Measurements from ENCODE around the gene GLIS2. TPM values are rescaled to one million over a fixed set of nuclear protein-coding genes. Genes with fewer than 3 reads are reported as not detected.
A peak's percentile ranks its signal among the peaks of the same experiment; 100 is the strongest.

GLIS2 gene
- total and polyA plus RNA-seq, 10 of the 15 experiments (the other 5 are each of a cell fraction or from before 2014, with no cell fraction given), result 0.03 to 0.64 (median 0.18) TPM; not detected in 4

GRCh38 chr16:4307215-4308037, 8.4 kb upstream of the GLIS2 start (continued):
- TF ChIP-seq IKZF2 (IDR thresholded peaks at IDR 0.05) (peak in 1 of 2 experiments; percentile 27; a peak in 2 of 4 replicates), ZBED1 (IDR thresholded peaks at IDR 0.05; ENCODE audit: borderline replicate concordance) (peak; percentile 99; the same call in 1 of the 2 replicates), ZZZ3 (IDR thresholded peaks at IDR 0.05; ENCODE audit: control insufficient read depth, insufficient read length, low read depth) (no peak), BCLAF1 (IDR thresholded peaks at IDR 0.05) (no peak), CEBPB (IDR thresholded peaks at IDR 0.05; ENCODE audit: borderline replicate concordance in 1 of 2, low read depth in 2 of 2, low read length in 2 of 2) (no peak), ATF7 (IDR thresholded peaks at IDR 0.05; ENCODE audit: low read depth) (no peak; the same call in 1 of the 2 replicates), POU2F2 (IDR thresholded peaks at IDR 0.05; ENCODE audit: borderline replicate concordance, low read depth, low read length) (no peak), EGR1 (IDR thresholded peaks at IDR 0.05; ENCODE audit: borderline replicate concordance in 1 of 2, low read depth in 2 of 2, low read length in 2 of 2) (peak in 1 of 2 experiments; percentile 87; a peak in 2 of 3 replicates), NRF1 (conservative IDR thresholded peaks at IDR 0.05; ENCODE audit: low read depth, low read length) (no peak), HSF1 (IDR thresholded peaks at IDR 0.05; ENCODE audit: low read depth, low read length) (peak; percentile 28; the same call in 1 of the 2 replicates), EED (IDR thresholded peaks at IDR 0.05; ENCODE audit: low read depth) (0 out of 2 replicates have a peak, but pooled peaks have one; percentile 39), TAF1 (IDR thresholded peaks at IDR 0.05; ENCODE audit: borderline replicate concordance, low read depth, low read length) (peak; percentile 72; the same call in 1 of the 2 replicates), E2F8 (IDR thresholded peaks at IDR 0.05; ENCODE audit: low read depth, partially characterized antibody) (no peak), RUNX3 (IDR thresholded peaks at IDR 0.05; ENCODE audit: low read length) (no peak; the same call in 1 of the 2 replicates), SMAD5 (IDR thresholded peaks at IDR 0.05; ENCODE audit: low read depth) (no peak), BACH1 (IDR thresholded peaks at IDR 0.05; ENCODE audit: borderline replicate concordance) (peak; percentile 98), RB1 (IDR thresholded peaks at IDR 0.05; ENCODE audit: borderline replicate concordance) (no peak), RBBP5 (conservative IDR thresholded peaks at IDR 0.05) (no peak), NFXL1 (IDR thresholded peaks at IDR 0.05; ENCODE audit: borderline replicate concordance) (peak; percentile 35; the same call in 1 of the 2 replicates)
- TF ChIP-seq, protein P1, sequence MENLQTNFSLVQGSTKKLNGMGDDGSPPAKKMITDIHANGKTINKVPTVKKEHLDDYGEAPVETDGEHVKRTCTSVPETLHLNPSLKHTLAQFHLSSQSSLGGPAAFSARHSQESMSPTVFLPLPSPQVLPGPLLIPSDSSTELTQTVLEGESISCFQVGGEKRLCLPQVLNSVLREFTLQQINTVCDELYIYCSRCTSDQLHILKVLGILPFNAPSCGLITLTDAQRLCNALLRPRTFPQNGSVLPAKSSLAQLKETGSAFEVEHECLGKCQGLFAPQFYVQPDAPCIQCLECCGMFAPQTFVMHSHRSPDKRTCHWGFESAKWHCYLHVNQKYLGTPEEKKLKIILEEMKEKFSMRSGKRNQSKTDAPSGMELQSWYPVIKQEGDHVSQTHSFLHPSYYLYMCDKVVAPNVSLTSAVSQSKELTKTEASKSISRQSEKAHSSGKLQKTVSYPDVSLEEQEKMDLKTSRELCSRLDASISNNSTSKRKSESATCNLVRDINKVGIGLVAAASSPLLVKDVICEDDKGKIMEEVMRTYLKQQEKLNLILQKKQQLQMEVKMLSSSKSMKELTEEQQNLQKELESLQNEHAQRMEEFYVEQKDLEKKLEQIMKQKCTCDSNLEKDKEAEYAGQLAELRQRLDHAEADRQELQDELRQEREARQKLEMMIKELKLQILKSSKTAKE (IDR thresholded peaks at IDR 0.05; ENCODE audit: low read depth, poor library complexity, severe bottlenecking), result peak; percentile 54
